ENCODE results near the gene MCTP2.

- TF ChIP-seq CTCF (IDR thresholded peaks at IDR 0.05) (no peak), POLR2A (IDR thresholded peaks at IDR 0.05) (no peak)
Observed at GRCh38 chr15:94240480-94240879, 9.1 kb downstream of the MCTP2 start.
